HG03432 (cell line): ENCODE data around the gene CFAP61.
"Not testable (repeated sequence)": the region's sequence is repeated elsewhere in the genome, so short reads cannot be mapped to it uniquely, and the experiment has no call there.

ENCODE experiments used
- ATAC-seq: cut with Tn5 transposase; IDR thresholded peaks from one replicate; pipeline ENCODE4 v1.9.1; 2021; ENCODE audit warnings: mild to moderate bottlenecking, moderate library complexity; ENCODE audit not compliant: unreplicated experiment

Gene CFAP61, protein sequence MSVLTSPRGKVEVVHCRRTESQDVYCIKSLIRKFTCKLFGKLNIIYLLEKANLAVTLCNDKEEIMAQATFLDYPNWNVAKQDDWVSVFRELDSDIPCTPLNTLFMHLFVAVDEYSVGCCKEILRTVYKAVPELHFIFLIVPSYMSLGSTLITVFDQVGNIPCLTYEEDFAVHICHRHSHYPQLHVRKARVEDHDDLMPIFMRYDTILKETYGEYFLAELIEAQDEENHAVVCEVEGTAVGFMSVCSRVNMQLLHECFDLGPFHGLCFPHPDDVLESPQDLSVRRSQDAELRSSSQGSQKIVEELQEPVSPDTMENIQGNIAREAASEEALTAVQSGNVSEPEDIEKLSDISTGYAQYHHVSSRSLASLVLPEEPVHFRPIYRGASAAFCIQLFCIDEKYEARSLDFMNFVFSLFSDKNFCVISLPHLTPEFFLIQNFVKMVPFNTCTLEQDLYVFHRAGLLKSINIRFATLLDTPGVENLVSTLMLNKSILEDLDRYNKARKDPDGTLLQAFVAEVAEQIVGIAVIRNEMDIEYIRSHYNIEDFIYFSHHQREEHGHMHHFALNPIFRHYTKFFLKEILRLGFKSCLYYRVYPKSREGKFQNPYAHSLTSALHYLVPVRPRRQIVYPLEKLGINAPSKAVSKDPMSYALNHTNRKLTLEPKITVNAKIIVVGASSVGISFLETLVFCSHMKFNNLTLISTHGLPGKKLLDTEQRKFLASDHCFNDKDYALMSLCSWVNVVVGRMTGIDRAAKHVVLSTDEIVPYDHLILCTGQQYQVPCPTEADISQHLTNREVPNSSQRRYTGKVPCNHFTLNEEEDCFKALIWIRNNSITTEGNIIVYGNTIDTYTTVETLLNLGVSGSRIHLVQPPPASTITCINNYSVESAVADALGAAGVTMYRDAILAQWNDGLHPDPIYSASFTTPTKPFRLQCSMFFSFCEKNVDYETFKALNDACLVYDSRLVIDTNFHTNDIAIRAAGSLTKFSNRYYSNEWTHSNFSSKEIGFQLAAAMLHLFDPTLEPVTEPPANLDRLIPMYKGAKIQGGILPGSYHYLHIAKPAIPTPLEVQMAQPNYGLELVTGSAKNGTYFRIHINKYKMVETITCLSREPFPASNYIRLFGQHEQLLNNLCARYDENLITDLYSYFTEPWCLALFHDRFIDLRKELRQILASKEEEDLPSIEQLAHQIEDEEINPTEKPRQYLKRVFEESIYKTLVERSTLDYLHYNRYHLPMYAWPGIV

DNA sequence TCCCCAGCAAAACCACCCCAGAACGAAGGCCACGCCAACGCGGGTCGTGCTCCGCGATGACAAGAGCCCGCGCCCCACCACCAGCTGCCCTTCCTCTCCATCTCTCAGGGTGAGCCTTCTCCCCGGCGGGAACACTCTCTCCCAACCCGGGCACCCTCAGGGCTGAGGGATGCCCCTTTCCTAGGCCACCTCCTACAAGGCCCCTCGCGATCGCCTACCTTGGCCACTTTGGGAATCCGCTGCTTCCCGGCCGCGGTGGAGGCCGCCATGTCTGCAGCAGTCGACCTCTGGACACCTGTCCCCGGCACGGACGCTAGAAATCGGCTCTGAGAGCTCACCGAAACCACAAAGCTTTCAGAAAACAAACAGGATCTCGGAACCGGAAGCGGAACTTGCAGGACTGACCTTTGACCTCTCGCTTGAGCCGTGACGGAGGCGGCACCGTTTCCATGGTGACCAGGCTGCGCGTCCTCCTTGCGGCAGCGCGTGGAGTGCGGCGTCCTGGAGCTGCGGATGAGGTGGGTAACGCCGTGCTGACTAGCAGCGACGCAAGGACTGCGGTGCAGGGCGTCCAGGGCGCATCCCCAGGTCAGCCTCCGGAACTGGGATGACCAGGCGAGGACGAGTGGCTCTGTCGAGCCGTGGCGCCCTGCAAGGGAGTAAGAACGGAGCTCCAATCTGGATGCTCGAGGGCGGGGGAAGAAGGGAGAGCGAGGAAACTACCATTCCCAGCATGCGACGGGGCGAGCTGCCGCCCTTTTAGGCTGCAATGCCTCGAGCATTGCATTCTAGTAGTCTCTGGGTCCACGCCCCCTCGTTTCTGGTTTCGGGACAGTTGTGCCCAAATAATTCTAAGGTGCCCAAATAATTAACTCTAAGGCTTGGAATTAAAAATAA, at the start of gene CFAP61, which contains the start of gene CRNKL1:
Gene CFAP61, plus strand, starts transcription at position 459 of the 897 bp plus-strand sequence. CDS start 4,122 bp downstream, outside the sequence.
Gene CRNKL1, minus strand, starts transcription at position 393 of the 897 bp plus-strand sequence. Its CDS starts 124 bp downstream, at position 269.
- peak; percentile 95 for ATAC-seq

- peak; percentile 52 for ATAC-seq
These were observed 49.0 kb upstream of the CFAP61 start for GRCh38 chr20:20003031-20003954.

DNA sequence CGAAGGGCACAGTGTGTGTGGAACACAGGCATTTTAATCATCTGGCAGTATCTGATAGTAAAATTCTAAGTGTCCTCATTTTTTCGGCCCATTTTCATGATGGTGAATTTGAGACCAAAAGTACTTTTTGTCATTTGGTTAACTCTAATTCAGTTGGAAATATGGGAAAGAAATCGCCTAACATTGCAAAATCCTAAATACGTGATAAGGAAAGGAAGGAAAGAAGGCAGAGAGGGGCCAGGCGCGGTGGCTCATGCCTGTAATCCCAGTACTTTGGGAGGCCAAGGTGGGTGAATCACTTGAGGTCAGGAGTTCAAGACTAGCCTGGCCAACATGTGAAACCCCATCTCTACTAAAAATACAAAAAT, 48.4 kb upstream of the CFAP61 start:
- not testable (repeated sequence) for ATAC-seq

- no peak for ATAC-seq
These were observed 47.0 kb upstream of the CFAP61 start for GRCh38 chr20:20005342-20005741.

DNA sequence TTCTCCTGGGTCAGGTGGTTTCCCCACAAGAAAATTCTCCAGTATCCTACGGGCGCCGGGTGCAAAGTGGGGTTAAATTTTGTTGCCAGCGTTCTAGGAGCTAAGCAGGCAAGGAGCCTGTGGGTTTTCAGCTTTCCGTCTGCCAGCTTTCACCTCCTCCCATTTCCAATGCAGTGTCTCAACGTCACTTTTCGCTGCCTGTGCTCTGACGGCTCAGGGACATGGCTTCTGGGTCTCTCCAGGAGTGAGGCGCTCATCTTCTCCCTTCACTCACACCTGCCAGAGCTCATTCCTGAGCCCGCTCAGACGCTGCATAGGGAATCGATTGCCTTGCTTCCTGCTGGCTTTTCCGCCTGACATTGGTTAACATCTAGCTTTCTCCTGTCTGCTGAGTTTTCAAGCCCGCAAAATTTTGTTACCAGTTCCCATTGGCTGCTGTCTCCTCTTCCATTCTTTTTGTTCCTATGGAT, 42.5 kb upstream of the CFAP61 start:
- ATAC-seq, result no peak

GRCh38 chr20:20010639-20011500, 41.5 kb upstream of the CFAP61 start:
- ATAC-seq, result no peak

DNA sequence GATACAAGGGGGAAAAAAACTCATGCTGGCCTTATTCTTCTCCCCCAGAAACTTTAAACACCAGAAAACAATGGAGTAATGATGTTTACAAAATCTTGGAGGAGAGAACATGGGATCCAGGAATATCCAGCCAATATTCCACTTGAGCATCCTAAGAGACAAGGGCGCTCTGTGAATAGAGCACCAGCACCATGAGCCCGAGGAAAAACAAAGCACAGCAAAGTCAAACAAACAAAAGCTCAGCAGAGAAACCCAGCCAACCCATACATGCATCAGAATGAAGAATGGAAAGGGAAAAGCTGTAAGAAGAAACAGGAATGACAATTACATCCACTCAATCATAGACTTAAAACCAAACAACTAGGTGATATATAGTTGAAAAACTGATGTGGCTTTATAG, 39.8 kb upstream of the CFAP61 start:
- no peak for ATAC-seq

DNA sequence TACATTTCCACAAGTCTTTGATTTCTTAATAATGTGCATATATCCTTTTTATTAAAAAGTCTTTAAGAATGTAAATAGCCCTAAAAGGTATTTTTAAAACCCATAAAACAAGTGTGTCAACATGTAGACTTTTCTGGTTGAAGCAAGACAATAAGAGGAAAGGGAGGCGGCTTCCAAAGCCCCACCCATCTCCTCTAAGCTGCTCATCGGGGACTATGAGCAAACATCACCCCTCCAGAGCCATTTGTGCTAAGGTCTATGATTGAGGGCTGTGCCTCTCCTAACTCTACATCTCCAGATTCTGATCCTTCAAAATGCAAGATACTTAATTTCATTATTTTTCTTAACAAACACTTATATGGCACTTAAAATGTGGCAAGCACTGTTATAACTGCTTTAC, 37.7 kb upstream of the CFAP61 start:
- no peak for ATAC-seq

- ATAC-seq, result peak; percentile 99
These were observed 35.1 kb upstream of the CFAP61 start, which contains the start of gene NAA20 for GRCh38 chr20:20017001-20017843. Gene NAA20 (plus strand): TSS chr20:20017362. CDS start chr20:20017397, 35 bp downstream.

- peak; percentile 2 for ATAC-seq
These were observed 34.5 kb upstream of the CFAP61 start for GRCh38 chr20:20017844-20018185.

- ATAC-seq, result no peak
These were observed 34.0 kb upstream of the CFAP61 start for GRCh38 chr20:20018366-20018765.

GRCh38 chr20:20019123-20019522, 33.2 kb upstream of the CFAP61 start:
- ATAC-seq, result no peak

DNA sequence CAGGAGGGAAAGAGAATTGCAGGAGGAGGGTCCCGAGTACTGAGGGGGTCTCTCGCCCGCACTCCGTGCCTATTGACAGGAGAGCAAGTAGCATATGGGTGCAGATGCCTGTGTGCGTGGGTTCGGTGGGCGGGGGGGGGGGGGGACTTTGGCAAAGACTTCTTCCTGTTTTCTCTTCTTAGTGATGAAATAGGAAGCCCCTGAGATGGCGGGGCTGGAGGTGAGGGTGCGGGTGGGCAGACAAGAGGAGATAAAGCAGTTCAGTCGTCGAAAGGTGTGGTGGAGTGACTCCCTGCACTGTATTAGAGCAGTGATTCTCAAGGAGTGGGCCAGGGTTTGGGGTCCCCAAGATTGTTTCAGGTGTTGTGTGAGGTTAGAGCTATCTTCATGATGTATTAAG, 31.4 kb upstream of the CFAP61 start:
- ATAC-seq, result no peak

GRCh38 chr20:20021835-20022234, 30.5 kb upstream of the CFAP61 start:
- ATAC-seq, result no peak

GRCh38 chr20:20022498-20022897, 29.8 kb upstream of the CFAP61 start:
- peak; percentile 78 for ATAC-seq

DNA sequence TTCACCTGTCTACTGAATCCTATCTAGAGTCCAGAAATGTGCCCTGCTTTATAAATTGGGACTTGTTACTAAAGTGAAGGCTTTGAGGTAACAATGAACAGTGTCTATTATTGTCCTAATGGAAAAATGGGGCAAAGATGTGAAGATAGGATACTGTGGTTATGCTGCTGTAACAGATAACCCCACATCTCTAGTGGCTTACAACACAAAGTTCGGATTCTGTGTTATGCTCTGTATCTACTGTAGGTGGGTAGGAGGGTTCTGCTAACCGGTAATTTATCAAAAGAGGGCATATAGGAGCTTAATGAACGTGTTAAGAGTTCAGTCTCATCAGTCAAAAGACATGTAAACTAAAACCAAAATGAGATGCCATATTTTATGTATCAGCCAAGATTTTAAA, 28.9 kb upstream of the CFAP61 start:
- ATAC-seq, result no peak

DNA sequence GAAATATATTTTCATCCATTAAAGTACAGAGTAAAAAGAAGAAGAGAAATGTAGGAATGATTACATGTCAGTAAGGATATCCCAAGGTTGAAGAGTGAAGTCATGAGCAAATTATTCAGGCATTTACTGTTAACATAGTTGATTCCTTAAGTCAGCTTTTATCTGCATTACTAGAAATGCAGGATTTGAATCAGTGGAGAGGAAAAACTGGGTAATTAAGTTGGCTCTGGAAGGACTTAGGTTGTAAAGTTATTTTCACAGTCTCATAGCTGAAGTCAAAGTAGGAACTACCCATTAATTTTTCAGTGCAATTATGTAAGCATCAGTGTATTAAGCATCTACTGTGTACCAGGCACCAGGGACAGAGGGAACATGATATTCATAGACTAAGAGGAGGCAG, 27.4 kb upstream of the CFAP61 start:
- ATAC-seq, result no peak
